ENCODE results near the gene FXN.

FXN gene

DNA sequence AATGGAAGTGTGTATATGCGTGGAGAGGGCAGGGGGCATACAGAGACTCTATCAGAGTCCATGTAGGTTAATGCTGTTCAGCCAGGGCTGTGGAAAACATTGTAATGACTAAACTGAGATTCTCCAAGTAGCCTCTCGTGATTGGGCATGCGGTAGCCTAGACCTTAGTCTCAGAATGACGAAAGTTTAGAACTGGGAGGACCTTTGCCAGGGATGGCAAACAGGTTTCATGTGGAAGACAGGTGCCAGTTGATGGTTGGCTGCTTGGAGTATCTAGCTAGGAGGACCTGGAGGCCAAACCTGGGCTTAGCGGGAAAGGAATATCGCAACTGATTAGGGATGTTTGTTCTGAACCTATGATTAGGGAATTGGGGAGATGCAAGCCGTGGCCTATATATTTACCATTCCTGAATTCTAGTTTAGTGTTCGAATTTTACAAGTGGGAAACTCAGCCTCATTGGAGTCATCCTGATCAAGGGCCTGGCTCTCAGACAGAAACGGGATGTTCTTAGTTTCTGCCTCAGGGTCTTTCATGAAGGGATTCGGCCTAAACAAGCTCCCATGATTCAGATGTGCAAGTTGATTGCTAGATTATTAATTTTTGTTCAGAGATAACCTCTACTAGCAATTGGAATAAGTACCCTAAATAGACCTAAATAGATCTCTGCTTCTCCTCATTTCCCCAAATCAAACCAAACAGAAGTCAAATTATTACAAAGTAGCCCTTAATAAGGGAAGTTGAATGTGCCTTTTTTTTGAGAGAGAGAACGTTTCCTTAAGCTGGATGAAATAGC is 111.7 kb downstream of the FXN start:
- no peak for DNase-seq

DNA sequence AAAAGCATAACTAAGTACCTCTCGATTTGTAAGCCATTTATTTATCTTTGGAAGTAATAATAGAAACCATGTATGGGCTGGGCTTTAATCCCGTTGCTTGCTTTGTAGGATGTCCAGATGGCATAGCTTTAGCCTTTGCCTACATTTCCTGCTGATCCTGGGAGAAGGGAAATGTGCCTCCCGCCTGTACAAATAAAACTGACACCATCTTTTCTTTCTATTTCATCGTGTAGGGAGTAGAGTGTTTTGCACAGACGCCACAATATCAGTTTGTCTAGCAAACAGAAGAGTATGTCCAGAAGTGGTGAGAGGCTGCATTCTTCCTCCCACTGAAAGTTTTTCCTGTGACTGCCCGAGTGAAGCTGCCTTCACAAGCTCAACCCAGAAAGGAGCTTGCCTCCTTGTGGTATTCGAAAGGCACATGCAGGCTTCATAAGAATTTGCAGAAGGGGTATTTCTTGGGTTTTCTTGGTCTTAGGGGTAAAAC is 113.8 kb downstream of the FXN start:
- no peak for DNase-seq
